Activated naive CD8-positive, alpha-beta T cell treated with anti-CD3 and anti-CD28 coated beads, Interleukin-2, amount 50 U/mL, for 16 hours (primary cell): ENCODE measurements around the gene FOXC2.

ENCODE experiments used
- DNase-seq: peaks from one replicate; pipeline ENCODE4 v3.0.0-alpha.2; 2020; ENCODE audit warnings: low read depth, low spot score

FOXC2 gene

DNA sequence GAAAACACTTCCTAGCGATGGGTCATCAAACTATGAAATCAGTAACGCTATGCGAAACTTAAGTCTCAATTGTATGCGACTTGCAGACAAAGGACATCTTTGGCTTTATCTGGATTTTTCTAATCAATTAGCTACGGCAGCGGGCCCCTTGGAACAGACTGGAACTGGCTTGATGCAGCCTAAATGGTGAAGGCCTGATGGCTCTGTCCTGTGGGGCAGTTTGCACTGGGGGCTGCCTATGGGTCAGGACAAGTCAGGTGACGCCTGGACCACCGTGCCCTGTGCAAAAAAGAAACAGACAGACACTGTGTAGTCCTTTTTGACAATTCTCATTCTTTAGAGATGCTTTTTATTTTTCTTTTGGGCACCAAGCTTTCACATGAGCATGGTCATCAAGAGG is 33.6 kb upstream of the FOXC2 start:
- no peak for DNase-seq

DNA sequence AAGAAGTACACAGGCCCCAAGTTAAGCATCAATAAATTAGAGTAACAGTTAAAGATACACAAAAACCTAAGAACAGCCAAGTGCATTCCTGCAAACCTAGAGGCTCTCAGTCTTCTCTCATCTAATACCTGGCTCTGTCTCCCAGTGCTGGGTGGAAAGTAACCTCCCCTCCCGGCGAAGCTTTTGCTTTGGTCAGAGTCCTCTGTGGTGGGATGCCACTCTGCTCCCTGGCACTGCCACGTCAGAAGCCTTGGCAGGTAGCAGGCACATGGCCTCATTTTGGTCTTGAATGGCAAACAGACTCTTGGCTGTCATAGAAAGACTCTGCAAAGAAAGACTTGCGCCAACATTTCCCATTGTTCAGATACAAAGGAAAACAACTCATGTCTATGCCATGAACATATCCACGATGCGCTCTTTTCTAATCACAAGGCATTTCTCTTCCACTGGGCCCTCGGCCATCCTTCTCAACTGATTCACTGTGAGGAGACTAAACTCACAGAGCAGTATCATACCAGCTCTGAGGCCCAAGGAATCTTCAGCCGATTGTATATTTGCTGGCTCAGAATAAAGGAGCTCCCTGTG is 32.8 kb upstream of the FOXC2 start:
- DNase-seq: no peak

DNA sequence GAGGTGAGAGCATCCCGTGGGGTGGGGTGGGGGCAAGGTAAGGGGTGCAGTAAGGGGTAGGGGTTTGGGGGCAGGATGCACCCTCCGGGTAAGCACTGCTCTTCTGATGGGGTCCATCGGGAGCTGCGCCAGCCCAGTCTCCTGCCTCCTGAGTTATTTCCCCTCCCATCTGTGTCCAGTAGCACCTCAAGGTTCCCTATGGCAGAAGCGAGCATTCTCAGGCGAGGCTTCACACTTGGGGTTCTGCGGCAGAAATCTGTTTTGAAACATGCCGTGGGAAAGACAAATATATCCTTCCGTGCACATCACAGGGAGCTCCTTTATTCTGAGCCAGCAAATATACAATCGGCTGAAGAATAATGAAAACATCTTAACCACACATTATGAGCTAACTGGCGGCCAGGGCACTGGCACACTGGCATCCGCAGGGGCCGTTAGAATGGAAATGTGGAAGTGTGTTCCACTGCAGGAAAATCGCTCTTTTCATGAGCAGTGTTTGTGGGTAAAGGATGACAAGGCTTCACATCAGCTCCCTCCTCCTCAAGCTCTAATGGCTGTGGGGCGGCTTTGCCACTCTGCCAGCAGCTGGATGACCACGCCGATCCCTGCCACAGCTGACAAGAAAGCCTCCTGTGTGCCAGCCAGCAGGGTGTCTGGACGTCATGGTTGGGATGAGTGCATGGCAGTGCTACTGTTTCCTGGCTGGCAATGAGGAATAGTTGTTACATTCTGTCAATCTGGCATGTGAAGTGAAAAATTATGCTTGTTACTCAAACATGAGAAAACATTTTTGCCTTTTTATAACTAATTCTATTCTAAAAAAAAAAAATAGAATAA is 31.6 kb upstream of the FOXC2 start:
- no peak for DNase-seq

GRCh38 chr16:86536621-86537020 is 30.0 kb upstream of the FOXC2 start:
- no peak for DNase-seq

DNA sequence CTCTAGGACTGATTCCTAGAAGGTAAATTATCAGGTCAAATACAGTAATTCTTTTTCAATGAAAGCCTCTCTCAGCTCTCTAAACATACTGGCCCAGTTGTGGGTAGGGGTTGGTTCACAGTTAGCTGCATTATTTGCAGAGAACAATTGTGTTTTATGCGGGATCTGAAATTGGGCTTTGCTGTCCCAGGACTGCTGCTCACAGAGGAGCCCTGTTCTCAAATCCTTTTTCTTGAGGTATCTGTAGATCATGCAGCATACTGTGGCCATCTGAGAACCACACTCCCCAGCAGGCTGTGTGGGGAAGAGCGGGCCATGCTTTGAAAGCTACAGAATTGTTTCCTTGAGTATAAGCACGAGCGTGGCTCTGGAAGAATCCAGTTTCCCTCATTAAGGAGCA is 29.1 kb upstream of the FOXC2 start:
- DNase-seq: no peak

DNA sequence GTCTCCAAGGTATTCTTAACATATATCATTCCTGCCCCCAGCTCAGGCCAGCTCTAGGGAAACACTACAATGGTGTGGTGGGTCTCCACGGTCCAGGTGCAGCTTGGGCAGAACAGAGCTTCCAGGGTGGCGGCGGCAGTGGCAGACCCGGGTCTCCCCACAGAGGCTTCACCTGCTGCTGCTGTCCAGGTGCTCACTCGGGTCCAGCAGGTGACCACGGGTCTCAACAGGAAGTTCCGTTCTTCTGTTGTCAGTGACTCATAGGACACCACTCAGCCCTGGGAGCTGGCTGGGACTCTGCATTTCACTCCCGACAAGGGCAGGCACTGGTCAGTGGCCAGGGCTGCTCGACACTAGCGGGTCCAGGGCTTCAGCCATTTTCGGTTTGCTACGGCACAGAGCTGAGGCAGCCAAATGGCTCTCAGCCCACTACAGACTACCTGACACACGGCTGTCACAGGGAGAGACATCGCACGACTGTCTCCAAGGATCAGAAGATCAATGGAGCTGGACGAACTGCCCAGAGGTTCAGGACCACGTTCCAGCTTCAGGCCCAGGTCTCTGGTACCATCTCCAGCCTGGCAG is 28.3 kb upstream of the FOXC2 start:
- no peak for DNase-seq

GRCh38 chr16:86540894-86541293 is 25.7 kb upstream of the FOXC2 start:
- no peak for DNase-seq

- DNase-seq: no peak
Measured at GRCh38 chr16:86541560-86541959, 25.1 kb upstream of the FOXC2 start.

DNA sequence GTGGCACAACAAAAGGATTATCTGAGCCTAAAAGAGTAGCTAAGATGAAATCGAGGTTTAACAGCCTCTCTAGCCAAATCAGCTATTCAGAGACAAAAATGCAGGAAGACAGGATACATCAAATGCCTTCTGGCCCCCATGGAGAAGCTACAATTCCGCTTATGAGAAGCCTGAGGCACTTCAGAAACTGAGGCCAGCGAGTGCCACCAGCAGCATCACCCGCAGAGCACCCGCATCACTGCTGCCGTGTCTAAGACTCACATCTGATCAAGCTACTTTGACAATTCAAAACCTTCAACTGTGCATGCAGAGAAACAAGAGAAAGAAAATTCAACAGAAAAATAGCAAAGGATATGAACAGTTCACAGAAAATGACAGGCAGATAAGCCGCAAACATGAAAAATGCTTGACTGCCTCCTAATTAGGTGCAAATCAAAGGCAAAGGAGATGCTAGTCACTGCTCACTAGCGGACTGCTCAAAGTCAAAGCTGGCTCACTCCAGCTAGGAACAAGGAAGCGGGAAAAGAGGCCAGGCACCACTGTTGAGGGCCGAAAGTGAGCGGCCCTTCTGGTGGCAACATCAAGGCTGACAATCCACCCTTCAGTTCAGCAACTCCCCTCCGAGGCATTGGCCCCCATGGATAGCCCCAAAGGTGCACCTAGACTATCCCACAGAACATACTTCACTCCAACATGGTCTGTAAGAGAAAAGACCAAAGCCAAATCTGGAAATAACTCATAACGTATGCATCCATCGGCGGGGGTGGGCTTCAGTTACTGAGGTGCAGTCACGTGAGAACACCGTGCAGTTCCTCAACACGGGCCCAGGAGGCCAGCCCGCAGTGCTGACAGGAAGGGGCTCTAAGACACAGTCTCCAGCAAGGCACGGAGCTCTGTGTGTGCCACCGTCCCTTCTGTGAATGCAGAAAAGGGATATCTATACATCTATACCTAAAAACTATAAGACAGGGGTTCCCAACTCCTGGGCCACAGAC is 23.6 kb upstream of the FOXC2 start:
- no peak for DNase-seq

DNA sequence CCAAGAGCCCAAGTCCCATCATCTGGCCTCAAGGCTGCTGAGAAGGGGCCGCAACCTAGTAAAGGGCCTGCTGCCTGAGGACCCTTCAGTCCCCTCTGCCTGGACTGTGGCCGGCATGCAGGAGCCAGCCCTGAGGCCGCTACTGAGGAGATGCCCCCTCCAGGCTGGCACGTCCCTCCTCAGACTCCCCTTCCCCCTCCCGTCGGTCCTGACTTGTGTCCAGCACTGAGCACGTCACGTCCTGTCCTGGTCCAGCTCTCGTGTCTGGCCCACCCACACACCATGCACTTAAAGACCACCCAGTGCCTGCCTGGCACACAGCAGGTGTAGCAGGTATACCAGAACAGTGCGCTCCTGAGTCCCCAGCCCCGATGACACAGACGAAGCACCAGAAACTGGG is 21.1 kb upstream of the FOXC2 start:
- DNase-seq: no peak

- DNase-seq: no peak
Measured at GRCh38 chr16:86545954-86546637, 20.5 kb upstream of the FOXC2 start.

GRCh38 chr16:86546638-86547013 is 20.0 kb upstream of the FOXC2 start:
- no peak for DNase-seq

GRCh38 chr16:86547286-86547685 is 19.3 kb upstream of the FOXC2 start:
- DNase-seq: no peak

GRCh38 chr16:86549076-86549892 is 17.3 kb upstream of the FOXC2 start:
- no peak for DNase-seq

- DNase-seq: no peak
Measured at GRCh38 chr16:86549893-86550190, 16.8 kb upstream of the FOXC2 start.

- no peak for DNase-seq
Measured at GRCh38 chr16:86550281-86550680, 16.3 kb upstream of the FOXC2 start.

DNA sequence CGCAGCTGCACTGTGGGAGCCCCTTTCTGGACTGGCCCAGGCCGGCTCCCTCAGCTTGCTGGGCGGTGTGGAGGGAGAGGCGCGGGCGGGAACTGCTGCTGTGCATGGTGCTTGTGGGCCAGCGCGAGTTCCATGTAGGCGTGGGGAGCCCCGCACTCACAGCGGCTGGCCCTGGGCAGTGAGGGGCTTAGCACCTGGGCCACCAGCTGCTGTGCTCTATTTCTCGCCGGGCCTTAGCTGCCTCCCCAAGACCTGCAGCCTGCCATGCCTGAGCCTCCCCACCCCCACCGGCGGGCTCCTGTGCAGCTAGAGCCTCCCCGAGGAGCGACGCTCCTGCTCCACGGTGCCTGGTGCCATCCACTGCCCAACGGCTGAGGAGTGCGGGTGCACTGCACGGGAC is 13.3 kb upstream of the FOXC2 start:
- DNase-seq: no peak

- DNase-seq: no peak
Measured at GRCh38 chr16:86554599-86554916, 12.1 kb upstream of the FOXC2 start.

GRCh38 chr16:86554917-86555703 is 11.5 kb upstream of the FOXC2 start, which contains the start of gene MTHFSD:
MTHFSD (minus strand) TSS chr16:86555235; CDS start chr16:86555184, 51 bp downstream.
- DNase-seq: peak; percentile 89

GRCh38 chr16:86555704-86556075 is 10.9 kb upstream of the FOXC2 start:
- DNase-seq: no peak
